Fibroblast of lung (primary cell): ENCODE results near the gene CENPU. TPM values are rescaled to one million over a fixed set of nuclear protein-coding genes. Genes with fewer than 3 reads are reported as not detected.

ENCODE experiments used
- DNase-seq, 2 donors: peaks; one replicate each; pipeline versions ENCODE4 v3.0.0 to v3.0.0-alpha.2; 2010; ENCODE audit warnings: low read depth in 2 of 2
- H2AFZ ChIP-seq: 2 replicates; pipeline ENCODE4 v1.5.1; 2012; ENCODE audit warnings: low read length, control low read depth, inconsistent platforms
- H3K27ac ChIP-seq: 2 replicates; pipeline ENCODE4 v1.5.1; 2011; ENCODE audit warnings: low read length, control low read depth; ENCODE audit not compliant: insufficient read depth
- H3K27me3 ChIP-seq: 2 replicates; pipeline ENCODE4 v1.5.1; 2011; ENCODE audit warnings: mild to moderate bottlenecking, low read length; ENCODE audit not compliant: control insufficient read depth, insufficient read depth
- H3K36me3 ChIP-seq: 2 replicates; pipeline ENCODE4 v1.5.1; 2011; ENCODE audit warnings: low read length; ENCODE audit not compliant: control insufficient read depth, insufficient read depth
- H3K4me1 ChIP-seq: 2 replicates; pipeline ENCODE4 v1.5.1; 2011; ENCODE audit warnings: low read length; ENCODE audit not compliant: control insufficient read depth, insufficient read depth; ENCODE audit errors: extremely low read depth
- H3K4me2 ChIP-seq: 2 replicates; pipeline ENCODE4 v1.5.1; 2011; ENCODE audit warnings: low read length, control low read depth; ENCODE audit not compliant: insufficient read depth; ENCODE audit errors: extremely low read depth
- H3K4me3 ChIP-seq, 4 experiments: fragments of 200-600 bp in 1 of 4; sonication (generic) in 1 of 4; replicated peaks in 1 of 4; 2 replicates each; pipeline ENCODE4 v1.5.1; 2011 to 2016; ENCODE audit warnings: low read length in 4 of 4, low read depth in 3 of 4, mild to moderate bottlenecking in 3 of 4, control low read depth in 2 of 4, inconsistent platforms in 1 of 4, mixed read lengths in 1 of 4; ENCODE audit not compliant: insufficient read depth in 1 of 4; ENCODE audit errors: control extremely low read depth in 1 of 4
- H3K79me2 ChIP-seq: 2 replicates; pipeline ENCODE4 v1.5.1; 2012; ENCODE audit warnings: mild to moderate bottlenecking, low read length, inconsistent platforms; ENCODE audit not compliant: control insufficient read depth, insufficient read depth
- H3K9ac ChIP-seq: 2 replicates; pipeline ENCODE4 v1.5.1; 2011; ENCODE audit warnings: mild to moderate bottlenecking, low read length, control low read depth; ENCODE audit not compliant: insufficient read depth
- H3K9me3 ChIP-seq: 2 replicates; pipeline ENCODE4 v1.5.1; 2012; ENCODE audit warnings: low read depth, low read length; ENCODE audit not compliant: control insufficient read depth, insufficient read depth
- H4K20me1 ChIP-seq: 2 replicates; pipeline ENCODE4 v1.5.1; 2011; ENCODE audit warnings: low read length; ENCODE audit not compliant: control insufficient read depth, insufficient read depth; ENCODE audit errors: extremely low read depth
- CTCF ChIP-seq, 2 donors: IDR thresholded peaks in 1 of 2; conservative IDR thresholded peaks in 1 of 2; 1 replicate in 1 of 2; 2 replicates in 1 of 2; pipeline ENCODE4 v1.5.1; 2011 to 2012; ENCODE audit warnings: low read length in 2 of 2, control low read depth in 1 of 2, inconsistent platforms in 1 of 2, low read depth in 1 of 2, mild to moderate bottlenecking in 1 of 2
- EZH2 ChIP-seq: IDR thresholded peaks from 2 replicates; pipeline ENCODE4 v1.5.1; 2012; ENCODE audit warnings: low read length, control low read depth, mild to moderate bottlenecking; ENCODE audit errors: missing control alignments
- polyA plus RNA-seq, 2 donors: library from polyadenylated mRNA; depleted of rRNA in 1 of 2; stranded (reverse) in 1 of 2; unstranded in 1 of 2; fragments of >200 nt; gene quantifications; 2 replicates each; pipeline ENCODE4 v1.2.1, GENCODE V29; 2011 to 2012; ENCODE audit warnings: missing spikeins in 1 of 2
- total RNA-seq: library from RNA; depleted of rRNA; stranded (reverse); fragments of >200 nt; gene quantifications from 2 replicates; pipeline ENCODE4 v1.2.1, GENCODE V29; 2014

Gene CENPU
- total and polyA plus RNA-seq, 2 donors (not counting 1 experiment from before 2014, with no cell fraction given): 6.4 to 15.5 TPM

- Histone ChIP-seq H3K9me3 (no peaks in the 10 kb centered on the region), H4K20me1 (no peaks in the 10 kb centered on the region), H2AFZ (no peak overlapping the region), H3K4me2 (peak overlapping the region; percentile 81), H3K79me2 (peaks cover 24% of the 10 kb centered on the region), H3K27ac (no peak overlapping the region), H3K36me3 (no peaks in the 10 kb centered on the region), H3K27me3 (no peaks in the 10 kb centered on the region), H3K4me1 (peaks cover 2% of the 10 kb centered on the region), H3K4me3 (peak overlapping the region in 3 of 4 experiments; percentile 83 to 98 (median 95)), H3K9ac (no peak overlapping the region)
- TF ChIP-seq CTCF (conservative IDR thresholded peaks at IDR 0.05 in 1 of 2, IDR thresholded peaks at IDR 0.05 in 1 of 2; ENCODE audit: low read depth in 1 of 2, low read length in 2 of 2) (no peak), EZH2 (no peak)
- DNase-seq: peak in 1 of 2 donors; percentile 52
These were observed 1.8 kb downstream of the CENPU start for GRCh38 chr4:184732126-184732525.

GRCh38 chr4:184731056-184731455, 2.8 kb downstream of the CENPU start:
- no peak overlapping the region for H3K9ac ChIP-seq
- H3K36me3 ChIP-seq: no peaks in the 10 kb centered on the region
- H3K27me3 ChIP-seq: no peaks in the 10 kb centered on the region
- no peak overlapping the region for H3K4me2 ChIP-seq
- no peak overlapping the region for H3K4me3 ChIP-seq
- peaks cover 24% of the 10 kb centered on the region for H3K79me2 ChIP-seq
- no peaks in the 10 kb centered on the region for H4K20me1 ChIP-seq
- TF ChIP-seq CTCF (conservative IDR thresholded peaks at IDR 0.05 in 1 of 2, IDR thresholded peaks at IDR 0.05 in 1 of 2; ENCODE audit: low read depth in 1 of 2, low read length in 2 of 2): no peak
- TF ChIP-seq EZH2: no peak
- peaks cover 2% of the 10 kb centered on the region for H3K4me1 ChIP-seq
- no peak overlapping the region for H2AFZ ChIP-seq
- H3K27ac ChIP-seq: no peak overlapping the region
- no peaks in the 10 kb centered on the region for H3K9me3 ChIP-seq
- no peak for DNase-seq

- no peak overlapping the region for H3K4me2 ChIP-seq
- H3K9ac ChIP-seq: no peak overlapping the region
- no peaks in the 10 kb centered on the region for H3K9me3 ChIP-seq
- H4K20me1 ChIP-seq: no peaks in the 10 kb centered on the region
- DNase-seq: no peak
- peak overlapping the region; percentile 31 for H2AFZ ChIP-seq
- H3K4me3 ChIP-seq: no peak overlapping the region
- H3K79me2 ChIP-seq: peaks cover 24% of the 10 kb centered on the region
- H3K27me3 ChIP-seq: no peaks in the 10 kb centered on the region
- no peak overlapping the region for H3K27ac ChIP-seq
- H3K4me1 ChIP-seq: peaks cover 2% of the 10 kb centered on the region
- no peaks in the 10 kb centered on the region for H3K36me3 ChIP-seq
- no peak for TF ChIP-seq CTCF (conservative IDR thresholded peaks at IDR 0.05 in 1 of 2, IDR thresholded peaks at IDR 0.05 in 1 of 2; ENCODE audit: low read depth in 1 of 2, low read length in 2 of 2)
- TF ChIP-seq EZH2: no peak
These were observed 4.0 kb downstream of the CENPU start for GRCh38 chr4:184729946-184730345.
